SIG-M5 treated with dmso at 0.1 percent for 504 hours (cell line): ENCODE measurements around the gene PLA2G4A.

Source experiments
- DNase-seq: peaks from one replicate; lab custom pipeline; 2025; ENCODE audit not compliant: unreplicated experiment; lab: John Stamatoyannopoulos, UW

Gene PLA2G4A

GRCh38 chr1:187010571-187011309, 182.0 kb downstream of the PLA2G4A start:
- DNase-seq = peak; percentile 32

GRCh38 chr1:187013582-187014200, 184.9 kb downstream of the PLA2G4A start:
- no peak for DNase-seq

- no peak for DNase-seq
These were observed 189.5 kb downstream of the PLA2G4A start for GRCh38 chr1:187018291-187018690.

GRCh38 chr1:187027253-187027652, 198.5 kb downstream of the PLA2G4A start:
- no peak for DNase-seq

GRCh38 chr1:187032316-187032981, 203.7 kb downstream of the PLA2G4A start:
- DNase-seq = no peak

- DNase-seq = peak; percentile 6
These were observed 204.4 kb downstream of the PLA2G4A start for GRCh38 chr1:187032982-187033692.

- DNase-seq = no peak
These were observed 205.1 kb downstream of the PLA2G4A start for GRCh38 chr1:187033693-187034390.

GRCh38 chr1:187034501-187034900, 205.8 kb downstream of the PLA2G4A start:
- no peak for DNase-seq

GRCh38 chr1:187037973-187038553, 209.3 kb downstream of the PLA2G4A start:
- no peak for DNase-seq
